ENCODE results near the gene TNK1. TPM values are rescaled to one million over a fixed set of nuclear protein-coding genes. Genes with fewer than 3 reads are reported as not detected.
A peak's percentile ranks its signal among the peaks of the same experiment; 100 is the strongest.
"Not testable (repeated sequence)": the region's sequence is repeated elsewhere in the genome, so short reads cannot be mapped to it uniquely, and the experiment has no call there.

The TNK1 gene
- total and polyA plus RNA-seq, 7 donors: 2.1 to 14.6 (median 5.4) TPM

- H3K27me3 ChIP-seq: peaks cover 7 to 51% (median 12%) of the 10 kb centered on the region in 3 donors
- TF ChIP-seq POLR2A (IDR thresholded peaks at IDR 0.05) (no peak), EP300 (IDR thresholded peaks at IDR 0.05) (no peak), POLR2AphosphoS5 (IDR thresholded peaks at IDR 0.05) (no peak)
- TF ChIP-seq, protein P1, sequence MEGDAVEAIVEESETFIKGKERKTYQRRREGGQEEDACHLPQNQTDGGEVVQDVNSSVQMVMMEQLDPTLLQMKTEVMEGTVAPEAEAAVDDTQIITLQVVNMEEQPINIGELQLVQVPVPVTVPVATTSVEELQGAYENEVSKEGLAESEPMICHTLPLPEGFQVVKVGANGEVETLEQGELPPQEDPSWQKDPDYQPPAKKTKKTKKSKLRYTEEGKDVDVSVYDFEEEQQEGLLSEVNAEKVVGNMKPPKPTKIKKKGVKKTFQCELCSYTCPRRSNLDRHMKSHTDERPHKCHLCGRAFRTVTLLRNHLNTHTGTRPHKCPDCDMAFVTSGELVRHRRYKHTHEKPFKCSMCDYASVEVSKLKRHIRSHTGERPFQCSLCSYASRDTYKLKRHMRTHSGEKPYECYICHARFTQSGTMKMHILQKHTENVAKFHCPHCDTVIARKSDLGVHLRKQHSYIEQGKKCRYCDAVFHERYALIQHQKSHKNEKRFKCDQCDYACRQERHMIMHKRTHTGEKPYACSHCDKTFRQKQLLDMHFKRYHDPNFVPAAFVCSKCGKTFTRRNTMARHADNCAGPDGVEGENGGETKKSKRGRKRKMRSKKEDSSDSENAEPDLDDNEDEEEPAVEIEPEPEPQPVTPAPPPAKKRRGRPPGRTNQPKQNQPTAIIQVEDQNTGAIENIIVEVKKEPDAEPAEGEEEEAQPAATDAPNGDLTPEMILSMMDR (IDR thresholded peaks at IDR 0.05): no peak
- WGBS, 2 donors: 25 to 50% methylated on average over 17 of the region's 17 CpGs
- H3K9me3 ChIP-seq: no peaks in the 10 kb centered on the region
- no peak for DNase-seq
- peaks cover 0 to 7% (median 0%) of the 10 kb centered on the region in 4 donors for H3K4me1 ChIP-seq
- peak within 1 kb of the TSS in 2 of 4 donors; percentile 9 to 12 for H3K4me3 ChIP-seq
- intact Hi-C loops (cut with DNase I): no loop called here
- H3K36me3 ChIP-seq: no peaks in the 10 kb centered on the region
- H3K27ac ChIP-seq: no peak within 1 kb of the TSS
Measured at GRCh38 chr17:7336240-7337175, 44.4 kb upstream of the TNK1 start, which contains the start of gene ACAP1. TSS of gene ACAP1 (plus strand) at chr17:7336529. CDS start at chr17:7336735, 206 bp downstream.

- intact Hi-C loops (cut with DNase I); H3K4me3 ChIP-seq; DNase-seq; H3K36me3 ChIP-seq; H3K9me3 ChIP-seq; H3K4me1 ChIP-seq; H3K27ac ChIP-seq: not testable (repeated sequence)
- WGBS, 2 donors: 48 to 73% methylated on average over 7 of the region's 7 CpGs
- peaks cover 9 to 61% (median 18%) of the 10 kb centered on the region in 3 donors for H3K27me3 ChIP-seq
Measured at GRCh38 chr17:7337600-7337999, 43.3 kb upstream of the TNK1 start.

DNA sequence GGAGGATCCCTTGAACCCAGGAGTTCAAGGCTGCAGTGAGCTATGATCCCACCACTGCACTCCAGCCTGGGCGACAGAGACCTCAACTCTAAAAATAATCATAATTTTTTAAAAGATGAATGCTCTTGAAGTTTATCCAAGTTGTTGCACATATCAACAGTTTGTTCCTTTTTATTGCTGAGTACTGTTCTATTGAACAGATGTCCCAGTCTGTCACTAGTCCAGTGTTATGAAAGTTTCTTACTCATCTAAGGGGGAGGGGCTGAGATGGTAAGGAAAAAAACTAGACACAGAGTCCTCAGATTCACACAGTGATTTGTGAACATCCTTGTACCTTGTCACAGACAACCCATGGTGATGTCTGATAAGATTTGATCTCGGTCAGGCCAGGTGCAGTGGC lies 40.7 kb upstream of the TNK1 start:
- DNase-seq: no peak
- TF ChIP-seq EP300 (IDR thresholded peaks at IDR 0.05): no peak
- TF ChIP-seq, protein P1 (IDR thresholded peaks at IDR 0.05): no peak
- TF ChIP-seq POLR2A (IDR thresholded peaks at IDR 0.05): no peak
- no peak for TF ChIP-seq POLR2AphosphoS5 (IDR thresholded peaks at IDR 0.05)
- H3K27me3 ChIP-seq: peaks cover 11 to 72% (median 18%) of the 10 kb centered on the region in 3 donors
- WGBS, 2 donors: 65 to 85% methylated on average over 2 of the region's 2 CpGs
- no peaks in the 10 kb centered on the region for H3K4me1 ChIP-seq
- intact Hi-C loops (cut with DNase I): loop anchor here (5.0 kb wide), 1 partner anchor 78 kb away; the partner anchor contains the start of gene CLDN7
- no peaks in the 10 kb centered on the region for H3K36me3 ChIP-seq
- no peak overlapping the region for H3K27ac ChIP-seq
- H3K9me3 ChIP-seq: no peaks in the 10 kb centered on the region
- no peak overlapping the region for H3K4me3 ChIP-seq

- peaks cover 11 to 59% (median 18%) of the 10 kb centered on the region in 3 donors for H3K27me3 ChIP-seq
- 95% methylated on average over 13 of the region's 13 CpGs for WGBS, 2 donors
- no peaks in the 10 kb centered on the region for H3K36me3 ChIP-seq
- H3K27ac ChIP-seq: no peak overlapping the region
- TF ChIP-seq, protein P1 (IDR thresholded peaks at IDR 0.05): no peak
- TF ChIP-seq POLR2A (IDR thresholded peaks at IDR 0.05) (no peak), POLR2AphosphoS5 (IDR thresholded peaks at IDR 0.05) (no peak), EP300 (IDR thresholded peaks at IDR 0.05) (no peak)
- intact Hi-C loops (cut with DNase I): loop anchor here (5.0 kb wide), 1 partner anchor 80 kb away; the partner anchor contains the start of gene CLDN7
- no peak for DNase-seq
- H3K4me1 ChIP-seq: no peaks in the 10 kb centered on the region
- H3K4me3 ChIP-seq: no peak overlapping the region
- no peaks in the 10 kb centered on the region for H3K9me3 ChIP-seq
Measured at GRCh38 chr17:7341842-7342241, 39.0 kb upstream of the TNK1 start.

GRCh38 chr17:7343250-7343649 lies 37.6 kb upstream of the TNK1 start:
- 77 to 86% methylated on average over 15 of the region's 15 CpGs for WGBS, 2 donors
- Histone ChIP-seq H3K27me3 (peaks cover 11 to 47% (median 18%) of the 10 kb centered on the region in 3 donors), H3K4me3 (no peak overlapping the region), H3K27ac (no peak overlapping the region), H3K36me3 (no peaks in the 10 kb centered on the region), H3K4me1 (no peaks in the 10 kb centered on the region), H3K9me3 (no peaks in the 10 kb centered on the region)
- DNase-seq: no peak
- TF ChIP-seq POLR2AphosphoS5 (IDR thresholded peaks at IDR 0.05) (no peak), EP300 (IDR thresholded peaks at IDR 0.05) (no peak), POLR2A (IDR thresholded peaks at IDR 0.05) (no peak)
- TF ChIP-seq, protein P1 (IDR thresholded peaks at IDR 0.05): no peak
- intact Hi-C loops (cut with DNase I): loop anchor here (5.0 kb wide), 1 partner anchor 81 kb away; the partner anchor contains the start of gene CLDN7
